ENCODE data around the gene GAB3.
"Not testable (repeated sequence)": the region's sequence is repeated elsewhere in the genome, so short reads cannot be mapped to it uniquely, and the experiment has no call there.

Gene GAB3

GRCh38 chrX:154718616-154719015 lies 32.3 kb downstream of the GAB3 start:
- FAIRE-seq = no peak

- FAIRE-seq = no peak
Observed at GRCh38 chrX:154717824-154718223, 33.1 kb downstream of the GAB3 start.

GRCh38 chrX:154715825-154716224 lies 35.1 kb downstream of the GAB3 start:
- no peak for FAIRE-seq

GRCh38 chrX:154714925-154715324 lies 36.0 kb downstream of the GAB3 start:
- peak; percentile 81 for FAIRE-seq

GRCh38 chrX:154712781-154713740 lies 37.8 kb downstream of the GAB3 start:
- FAIRE-seq = no peak

GRCh38 chrX:154711264-154711663 lies 39.6 kb downstream of the GAB3 start:
- FAIRE-seq = no peak

- no peak for FAIRE-seq
Observed at GRCh38 chrX:154710309-154710708, 40.6 kb downstream of the GAB3 start.

GRCh38 chrX:154698630-154699248 lies 52.1 kb downstream of the GAB3 start:
- no peak for FAIRE-seq

GRCh38 chrX:154696676-154697045 lies 54.2 kb downstream of the GAB3 start:
- no peak for FAIRE-seq

GRCh38 chrX:154695911-154696675 lies 54.8 kb downstream of the GAB3 start:
- no peak for FAIRE-seq

- no peak for FAIRE-seq
Observed at GRCh38 chrX:154693394-154693793, 57.5 kb downstream of the GAB3 start.

GRCh38 chrX:154690438-154690837 lies 60.4 kb downstream of the GAB3 start:
- FAIRE-seq = not testable (repeated sequence)

- FAIRE-seq = not testable (repeated sequence)
Observed at GRCh38 chrX:154672084-154672483, 78.8 kb downstream of the GAB3 start.

- not testable (repeated sequence) for FAIRE-seq
Observed at GRCh38 chrX:154670848-154671247, 80.0 kb downstream of the GAB3 start.

GRCh38 chrX:154661899-154662298 lies 89.0 kb downstream of the GAB3 start:
- no peak for FAIRE-seq

- no peak for FAIRE-seq
Observed at GRCh38 chrX:154661170-154661569, 89.7 kb downstream of the GAB3 start.

- no peak for FAIRE-seq
Observed at GRCh38 chrX:154660541-154660940, 90.3 kb downstream of the GAB3 start.

GRCh38 chrX:154658957-154659356 lies 91.9 kb downstream of the GAB3 start:
- FAIRE-seq = no peak

- no peak for FAIRE-seq
Observed at GRCh38 chrX:154658187-154658586, 92.7 kb downstream of the GAB3 start.

GRCh38 chrX:154657226-154657805 lies 93.6 kb downstream of the GAB3 start:
- FAIRE-seq = no peak

GRCh38 chrX:154655786-154656185 lies 95.1 kb downstream of the GAB3 start:
- no peak for FAIRE-seq

GRCh38 chrX:154655346-154655745 lies 95.5 kb downstream of the GAB3 start:
- no peak for FAIRE-seq

GRCh38 chrX:154654925-154655324 lies 96.0 kb downstream of the GAB3 start:
- no peak for FAIRE-seq

Measured in TTC549 (cell line).